Activated naive CD4-positive, alpha-beta T cell treated with anti-CD3 and anti-CD28 coated beads, Interleukin-2, amount 10 ng/mL, durations not matched to agents 7 days and 5 days (primary cell): ENCODE results near the gene ATXN7L2.
"Not testable (repeated sequence)": the region's sequence is repeated elsewhere in the genome, so short reads cannot be mapped to it uniquely, and the experiment has no call there.

Experiments used
- CTCF ChIA-PET: fragments of 350-600 bp; sonication (Branson Sonifier 250); formaldehyde crosslinking; loops from one replicate; lab custom pipeline; 2021; ENCODE audit warnings: antibody characterized with exemption; lab: Charles Lee
- DNase-seq: peaks from one replicate; pipeline ENCODE4 v3.0.0-alpha.2; 2020
- H3K27ac Mint-ChIP-seq: one replicate; pipeline ENCODE4 v1.8.0; 2021; ENCODE audit warnings: mild to moderate bottlenecking, moderate library complexity, mixed read lengths
- H3K27me3 Mint-ChIP-seq: one replicate; pipeline ENCODE4 v1.8.0; 2021; ENCODE audit warnings: mild to moderate bottlenecking, mixed read lengths
- H3K36me3 Mint-ChIP-seq: one replicate; pipeline ENCODE4 v1.8.0; 2021; ENCODE audit warnings: mixed read lengths
- H3K4me1 Mint-ChIP-seq: one replicate; pipeline ENCODE4 v1.8.0; 2021; ENCODE audit warnings: mixed read lengths
- H3K4me3 Mint-ChIP-seq: one replicate; pipeline ENCODE4 v1.8.0; 2021; ENCODE audit warnings: mild to moderate bottlenecking, moderate library complexity, mixed read lengths
- H3K9me3 Mint-ChIP-seq: one replicate; pipeline ENCODE4 v1.8.0; 2021; ENCODE audit warnings: mixed read lengths

Gene ATXN7L2, protein sequence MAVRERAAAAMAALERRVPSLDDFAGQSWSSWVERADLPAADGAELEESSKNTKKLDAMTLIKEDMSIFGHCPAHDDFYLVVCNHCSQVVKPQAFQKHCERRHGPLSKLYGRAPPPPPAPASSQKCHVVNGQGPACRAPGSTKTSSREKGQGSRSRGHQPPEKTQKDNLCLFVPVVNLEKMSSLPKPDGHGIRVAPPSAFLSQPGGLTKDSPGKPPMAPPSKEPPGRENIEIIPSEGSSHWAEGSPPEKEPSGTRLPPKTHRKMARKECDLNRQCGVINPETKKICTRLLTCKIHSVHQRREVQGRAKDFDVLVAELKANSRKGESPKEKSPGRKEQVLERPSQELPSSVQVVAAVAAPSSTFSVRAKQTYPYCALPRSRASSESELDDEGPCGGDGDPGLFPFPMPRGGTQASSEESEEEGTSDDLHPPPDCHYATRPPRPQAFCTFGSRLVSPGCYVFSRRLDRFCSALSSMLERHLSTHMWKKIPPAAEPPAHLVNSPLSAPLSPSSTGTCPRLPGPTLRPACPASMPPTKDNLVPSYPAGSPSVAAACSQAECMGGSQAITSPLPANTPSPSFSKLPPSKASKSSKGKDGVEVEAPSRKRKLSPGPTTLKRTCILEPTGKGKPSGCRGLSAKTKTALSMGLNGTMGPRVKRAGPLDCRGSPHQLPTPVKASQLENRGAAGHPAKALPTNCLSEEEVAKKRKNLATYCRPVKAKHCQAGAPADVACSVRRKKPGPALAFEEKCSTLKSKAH

DNA sequence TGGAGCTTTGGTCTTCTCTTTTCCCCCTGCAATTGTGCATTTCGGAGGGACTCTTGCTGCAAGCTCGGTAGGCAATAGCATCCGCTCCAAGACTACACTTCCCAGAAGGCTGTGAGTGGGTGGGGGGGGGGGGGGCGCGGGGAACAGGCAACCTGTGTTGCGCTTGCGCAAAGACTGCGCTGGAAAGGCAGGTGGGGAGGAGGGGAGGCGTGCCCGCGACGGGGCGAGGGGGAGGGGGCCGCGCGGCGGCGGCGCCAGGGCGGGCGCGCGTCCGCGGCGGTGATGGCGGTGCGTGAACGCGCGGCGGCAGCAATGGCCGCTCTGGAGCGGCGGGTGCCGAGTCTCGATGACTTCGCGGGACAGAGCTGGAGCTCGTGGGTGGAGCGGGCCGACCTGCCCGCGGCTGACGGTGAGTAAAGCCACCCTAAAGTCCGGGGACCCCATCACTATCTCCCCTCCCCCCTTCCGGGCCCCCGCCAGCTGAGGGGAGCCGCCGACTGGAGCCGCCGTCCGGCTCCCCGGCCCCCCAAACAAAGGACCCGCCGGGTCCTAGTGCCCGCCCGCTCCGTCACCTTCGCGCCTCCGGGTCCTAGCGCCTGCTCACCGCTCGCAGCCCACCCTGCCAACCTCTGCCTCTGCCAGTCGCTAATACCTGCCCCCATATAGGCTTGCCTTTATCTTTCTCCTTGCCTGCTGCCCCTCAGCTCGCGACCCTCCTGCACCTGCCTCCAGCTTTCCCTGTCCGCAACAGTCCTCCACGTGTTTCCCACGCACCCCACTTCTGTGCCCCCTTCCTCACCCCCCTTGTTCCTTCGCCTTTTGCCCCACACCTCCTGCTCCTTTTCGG is at the start of gene ATXN7L2:
Gene ATXN7L2 (plus strand): TSS at position 234 of the 847 bp plus-strand sequence. CDS start 49 bp downstream, at position 283.
- H3K27ac Mint-ChIP-seq: peak within 1 kb of the TSS; percentile 82
- peak; percentile 93 for DNase-seq
- peaks cover 38% of the 10 kb centered on the region for H3K4me1 Mint-ChIP-seq
- H3K9me3 Mint-ChIP-seq: no peaks in the 10 kb centered on the region
- peaks cover 40% of the 10 kb centered on the region for H3K27me3 Mint-ChIP-seq
- peak within 1 kb of the TSS; percentile 92 for H3K4me3 Mint-ChIP-seq
- CTCF ChIA-PET: interaction anchor here (0.9 to 37.4 kb wide), 10 partner anchors 9 to 384 kb away, joined by 3 to 1080 read pairs (median 3); partner anchors contain the start of genes CYB561D1, GNAI3 and GPR61
- peaks cover 15% of the 10 kb centered on the region for H3K36me3 Mint-ChIP-seq

DNA sequence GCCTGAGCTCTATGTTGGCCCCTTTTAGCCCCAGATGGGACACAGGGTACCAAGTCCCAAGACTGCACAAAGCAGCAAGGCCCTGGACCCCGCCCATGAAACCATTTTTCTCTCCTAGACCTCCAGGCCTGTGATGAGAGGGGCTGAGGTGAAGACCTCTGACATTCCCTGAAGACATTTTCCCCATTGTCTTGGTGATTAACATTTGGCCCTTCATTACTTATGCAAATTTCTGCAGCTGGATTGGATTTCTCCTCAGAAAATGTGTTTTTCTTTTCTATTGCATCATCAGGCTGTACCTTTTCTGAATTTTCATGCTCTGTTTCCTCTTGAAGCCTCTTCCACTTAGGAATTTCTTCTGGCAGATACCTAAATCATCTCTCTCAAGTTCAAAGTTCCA is 49.2 kb upstream of the ATXN7L2 start:
- H3K9me3 Mint-ChIP-seq: no peaks in the 10 kb centered on the region
- no peaks in the 10 kb centered on the region for H3K36me3 Mint-ChIP-seq
- H3K4me3 Mint-ChIP-seq: no peak overlapping the region
- H3K27ac Mint-ChIP-seq: no peak overlapping the region
- no peaks in the 10 kb centered on the region for H3K4me1 Mint-ChIP-seq
- DNase-seq: no peak
- peaks cover 14% of the 10 kb centered on the region for H3K27me3 Mint-ChIP-seq
- CTCF ChIA-PET: no interaction called here

DNA sequence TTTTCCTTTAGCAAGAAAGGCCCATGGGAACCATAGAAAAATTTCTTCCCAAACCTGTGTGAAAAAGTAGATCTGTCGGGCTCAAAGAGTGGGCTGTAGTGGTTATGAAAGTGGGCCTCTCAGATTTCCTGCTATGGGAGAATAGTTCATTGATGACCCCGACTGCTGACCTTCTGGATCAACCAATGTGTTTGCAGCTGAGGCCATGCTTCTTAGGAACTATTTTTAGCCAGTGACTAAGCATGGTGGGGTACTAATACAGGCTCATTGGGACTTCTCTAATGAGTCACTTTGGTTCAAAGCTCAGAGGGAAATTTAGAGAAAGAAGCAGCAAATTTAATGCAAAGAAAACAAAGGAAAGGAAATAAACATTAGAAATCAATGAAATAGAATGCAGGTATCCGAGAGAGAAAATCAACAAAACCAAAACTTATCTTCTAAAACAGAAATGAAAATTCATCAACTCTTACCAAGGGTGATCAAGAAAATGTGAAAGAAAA is 44.9 kb upstream of the ATXN7L2 start:
- Mint-ChIP-seq H3K4me1 (no peaks in the 10 kb centered on the region), H3K27ac (no peak overlapping the region), H3K27me3 (peaks cover 13% of the 10 kb centered on the region), H3K9me3 (no peaks in the 10 kb centered on the region), H3K4me3 (no peak overlapping the region), H3K36me3 (no peaks in the 10 kb centered on the region)
- DNase-seq: no peak
- CTCF ChIA-PET: no interaction called here

DNA sequence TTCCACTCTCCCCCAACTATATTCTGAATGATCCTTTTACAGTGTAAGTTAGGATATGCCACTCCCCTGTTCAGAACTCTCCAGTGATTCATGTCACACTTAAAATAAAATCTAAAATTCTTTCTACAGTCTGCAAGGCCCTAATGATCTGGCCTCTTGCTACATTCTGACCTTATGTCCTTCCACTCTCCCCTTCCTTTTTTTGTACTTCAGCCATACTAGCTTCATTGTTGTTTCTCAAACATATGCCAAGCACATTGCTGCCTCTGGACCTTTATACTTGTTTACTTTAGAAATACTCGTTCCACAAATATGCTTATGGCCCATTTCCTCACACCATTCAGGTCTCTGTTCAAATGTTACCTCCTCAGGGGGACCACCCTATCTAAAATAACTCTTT is 42.6 kb upstream of the ATXN7L2 start:
- Mint-ChIP-seq H3K27ac (no peak overlapping the region), H3K4me1 (no peaks in the 10 kb centered on the region)
- CTCF ChIA-PET: no interaction called here

DNA sequence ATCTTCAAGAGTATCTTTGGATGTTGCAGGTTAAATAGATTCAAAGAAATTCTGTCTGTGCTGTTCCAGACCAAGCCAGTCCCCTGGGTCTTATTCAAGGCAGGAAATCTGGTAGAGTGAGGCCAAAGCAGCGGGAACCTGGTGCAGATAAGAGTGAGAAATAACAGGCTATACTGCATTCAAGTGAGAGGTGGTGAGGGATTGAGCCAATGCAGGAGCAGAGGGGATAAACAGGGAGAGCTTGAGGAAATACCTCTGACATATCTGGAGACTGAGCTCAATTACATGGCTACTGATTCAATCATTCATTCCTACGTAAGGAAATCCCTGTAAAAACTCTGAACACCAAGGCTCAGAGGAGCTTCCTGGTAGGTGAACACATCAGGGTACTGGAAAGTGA is 40.2 kb upstream of the ATXN7L2 start:
- H3K9me3 Mint-ChIP-seq: no peaks in the 10 kb centered on the region
- H3K27me3 Mint-ChIP-seq: peaks cover 26% of the 10 kb centered on the region
- CTCF ChIA-PET: no interaction called here
- H3K4me1 Mint-ChIP-seq: no peaks in the 10 kb centered on the region
- H3K36me3 Mint-ChIP-seq: no peaks in the 10 kb centered on the region
- H3K27ac Mint-ChIP-seq: no peak overlapping the region
- no peak overlapping the region for H3K4me3 Mint-ChIP-seq
- no peak for DNase-seq

More for the DNA sequence above, 42.6 kb upstream of the ATXN7L2 start:
- DNase-seq: no peak
- Mint-ChIP-seq H3K9me3 (no peaks in the 10 kb centered on the region), H3K4me3 (no peak overlapping the region), H3K27me3 (peaks cover 11% of the 10 kb centered on the region), H3K36me3 (no peaks in the 10 kb centered on the region)

DNA sequence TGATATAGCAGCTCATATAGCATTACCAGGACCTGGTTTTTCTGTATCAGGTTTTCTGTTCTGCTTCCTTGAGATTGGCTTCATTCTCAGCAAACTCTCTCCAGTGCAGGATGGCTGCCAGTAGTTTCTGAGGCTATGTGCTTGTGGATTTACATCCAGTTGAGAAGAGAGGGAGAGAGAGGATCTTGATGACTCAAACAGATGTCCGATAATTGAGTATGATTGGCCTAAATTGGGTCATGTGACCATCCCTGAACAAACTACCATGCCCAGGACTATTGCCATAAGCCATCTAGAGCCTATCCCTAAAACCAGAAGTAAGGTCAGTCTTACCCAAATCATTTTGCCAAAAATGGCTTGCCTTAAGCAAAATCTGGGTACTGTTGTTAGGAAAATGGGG is 39.4 kb upstream of the ATXN7L2 start:
- no peak for DNase-seq
- peaks cover 28% of the 10 kb centered on the region for H3K27me3 Mint-ChIP-seq

DNA sequence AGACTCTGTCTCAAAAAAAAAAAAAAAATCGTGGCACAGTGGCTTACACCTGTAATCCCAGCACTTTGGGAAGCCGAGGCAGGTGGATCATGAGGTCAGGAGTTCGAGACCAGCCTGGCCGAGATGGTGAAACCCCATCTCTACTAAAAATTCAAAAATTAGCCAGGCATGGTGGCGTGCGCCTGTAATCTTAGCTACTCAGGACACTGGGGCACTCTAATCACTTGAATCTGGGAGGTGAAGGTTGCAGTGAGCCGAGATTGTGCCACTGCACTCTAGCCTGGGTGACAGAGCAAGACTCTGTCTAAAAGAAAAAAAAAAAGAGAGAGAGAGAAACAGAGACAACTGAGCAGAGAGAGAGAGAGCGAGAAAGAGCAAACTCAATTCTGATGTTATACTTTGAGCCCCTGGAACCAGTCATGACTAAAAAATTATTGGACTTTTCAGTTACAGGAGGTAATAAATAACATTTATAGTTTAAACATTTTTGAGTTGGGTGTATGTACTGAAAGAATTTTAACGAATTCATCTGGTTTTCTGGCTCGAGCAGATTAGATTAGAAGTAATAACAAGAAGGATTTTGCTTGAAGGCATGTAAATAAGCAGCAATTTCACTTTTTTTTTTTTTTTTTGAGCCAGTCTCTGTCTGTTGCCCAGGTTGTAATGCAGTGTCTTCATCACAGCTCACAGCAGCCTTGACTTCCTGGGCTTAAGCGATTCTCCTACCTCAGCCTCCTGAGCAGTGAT is 37.6 kb upstream of the ATXN7L2 start:
- CTCF ChIA-PET, H3K4me3 Mint-ChIP-seq, H3K36me3 Mint-ChIP-seq: not testable (repeated sequence)

More for the DNA sequence above, 39.4 kb upstream of the ATXN7L2 start:
- CTCF ChIA-PET: no interaction called here
- H3K4me1 Mint-ChIP-seq: no peaks in the 10 kb centered on the region
- H3K4me3 Mint-ChIP-seq: no peak overlapping the region
- no peaks in the 10 kb centered on the region for H3K36me3 Mint-ChIP-seq
- H3K9me3 Mint-ChIP-seq: no peaks in the 10 kb centered on the region
- no peak overlapping the region for H3K27ac Mint-ChIP-seq

DNA sequence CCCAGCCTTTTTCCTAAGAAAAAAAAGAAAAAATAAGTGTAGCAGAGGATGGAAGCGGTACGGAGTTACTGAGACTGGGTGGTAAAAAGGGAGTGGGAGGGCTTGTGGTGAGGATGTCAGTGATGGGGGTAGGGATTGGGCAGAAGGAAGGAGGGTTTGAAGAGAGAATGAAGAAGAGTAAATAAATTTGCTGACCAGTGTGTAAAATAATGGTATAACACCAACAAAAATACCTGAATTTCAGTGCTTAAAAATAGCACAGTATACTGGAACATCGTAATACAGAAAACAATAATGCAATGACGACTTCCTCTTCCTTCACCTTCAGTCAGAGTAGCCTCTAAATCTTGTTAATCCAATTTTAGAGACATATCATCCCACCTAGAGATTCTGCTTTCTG is 36.2 kb upstream of the ATXN7L2 start:
- H3K4me1 Mint-ChIP-seq: no peaks in the 10 kb centered on the region
- CTCF ChIA-PET: interaction anchor here (0.9 to 1.0 kb wide), 2 partner anchors 33 to 41 kb away, joined by 3 read pairs; no protein-coding TSS in a partner anchor
- peak overlapping the region; percentile 16 for H3K27ac Mint-ChIP-seq
- no peaks in the 10 kb centered on the region for H3K36me3 Mint-ChIP-seq
- H3K9me3 Mint-ChIP-seq: no peaks in the 10 kb centered on the region
- no peak for DNase-seq
- H3K4me3 Mint-ChIP-seq: no peak overlapping the region
- H3K27me3 Mint-ChIP-seq: peaks cover 43% of the 10 kb centered on the region

More for the DNA sequence above, 37.6 kb upstream of the ATXN7L2 start:
- H3K27me3 Mint-ChIP-seq: peaks cover 38% of the 10 kb centered on the region
- not testable (repeated sequence) for H3K4me1 Mint-ChIP-seq, DNase-seq, H3K27ac Mint-ChIP-seq, H3K9me3 Mint-ChIP-seq

DNA sequence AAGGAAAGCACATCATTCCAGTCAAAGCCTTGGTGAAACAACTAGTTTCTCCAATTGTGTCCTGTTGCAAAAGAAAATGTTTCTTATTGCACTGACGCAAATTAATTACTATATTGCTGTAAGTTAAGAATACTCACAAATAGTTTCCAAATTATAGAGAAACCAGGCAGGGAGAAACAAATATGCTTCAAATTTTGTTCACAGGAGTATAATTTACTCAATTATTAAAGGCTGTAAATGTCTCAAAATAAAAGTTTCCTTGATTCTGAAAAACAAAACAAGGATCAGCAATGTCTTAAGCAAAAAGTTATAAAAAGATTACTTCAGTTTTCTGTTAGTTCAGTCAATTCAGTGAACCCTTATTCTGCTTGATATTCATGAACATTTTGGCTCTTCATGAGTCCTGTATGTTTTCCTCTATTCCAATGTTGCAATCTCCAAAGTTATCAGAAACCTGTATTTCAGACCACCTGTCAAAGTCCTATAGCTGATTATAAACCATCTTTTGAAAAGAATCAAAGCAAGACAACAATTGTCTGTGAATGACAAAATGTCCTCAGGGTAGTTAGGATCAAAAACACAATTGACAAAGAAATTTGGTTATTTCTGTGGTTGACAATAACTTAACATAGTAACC is 29.1 kb upstream of the ATXN7L2 start:
- no peak overlapping the region for H3K27ac Mint-ChIP-seq
- H3K27me3 Mint-ChIP-seq: peaks cover 42% of the 10 kb centered on the region
- CTCF ChIA-PET: no interaction called here
- no peak for DNase-seq
- no peak overlapping the region for H3K4me3 Mint-ChIP-seq
- no peaks in the 10 kb centered on the region for H3K4me1 Mint-ChIP-seq
- peaks cover 2% of the 10 kb centered on the region for H3K36me3 Mint-ChIP-seq
- H3K9me3 Mint-ChIP-seq: peaks cover 19% of the 10 kb centered on the region

DNA sequence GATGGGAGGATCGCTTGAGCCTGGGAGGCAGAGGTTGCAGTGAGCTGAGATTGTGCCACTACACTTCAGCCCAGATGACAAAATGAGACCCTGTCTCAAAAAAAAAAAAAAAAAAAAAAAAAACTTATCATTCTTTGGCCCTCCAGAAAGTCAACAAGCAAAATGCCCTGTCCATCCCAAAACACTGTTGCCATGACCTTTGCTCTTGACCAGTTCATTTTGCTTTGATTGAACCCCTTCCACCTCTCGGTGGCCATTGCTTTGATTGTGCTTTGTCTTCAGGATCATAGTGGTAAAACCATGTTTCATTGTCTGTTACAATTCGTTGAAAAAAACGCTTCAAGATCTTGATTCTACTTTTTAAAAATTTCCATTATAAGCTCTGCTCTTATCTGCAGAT is 25.9 kb upstream of the ATXN7L2 start:
- Mint-ChIP-seq H3K9me3 (peaks cover 19% of the 10 kb centered on the region), H3K36me3 (peaks cover 2% of the 10 kb centered on the region), H3K4me1 (no peaks in the 10 kb centered on the region), H3K4me3 (no peak overlapping the region), H3K27ac (no peak overlapping the region), H3K27me3 (peaks cover 54% of the 10 kb centered on the region)
- no peak for DNase-seq
- CTCF ChIA-PET: interaction anchor here (1.2 kb wide), 1 partner anchor 75 kb away, joined by 3 read pairs; no protein-coding TSS in a partner anchor

DNA sequence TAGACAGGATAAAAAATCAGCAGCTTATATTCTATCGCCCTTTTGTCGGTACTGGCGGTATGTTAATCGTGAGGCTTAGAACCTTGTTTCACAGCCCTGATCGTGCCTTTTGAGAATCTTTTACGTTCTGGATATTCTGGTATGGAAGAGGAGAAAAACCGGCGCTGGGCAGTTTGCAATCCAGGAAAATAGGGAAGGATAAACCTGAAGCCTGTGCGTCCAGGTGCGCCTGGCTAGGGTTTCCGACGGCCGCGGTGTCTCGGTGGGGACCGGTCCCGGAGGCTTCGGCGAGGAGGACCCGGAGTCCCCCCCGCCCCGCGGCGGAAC is 17.6 kb upstream of the ATXN7L2 start:
- Mint-ChIP-seq H3K4me3 (peak overlapping the region; percentile 58), H3K9me3 (no peaks in the 10 kb centered on the region), H3K27me3 (peaks cover 96% of the 10 kb centered on the region), H3K4me1 (peaks cover 11% of the 10 kb centered on the region), H3K36me3 (no peaks in the 10 kb centered on the region), H3K27ac (no peak overlapping the region)
- DNase-seq: no peak
- CTCF ChIA-PET: no interaction called here

DNA sequence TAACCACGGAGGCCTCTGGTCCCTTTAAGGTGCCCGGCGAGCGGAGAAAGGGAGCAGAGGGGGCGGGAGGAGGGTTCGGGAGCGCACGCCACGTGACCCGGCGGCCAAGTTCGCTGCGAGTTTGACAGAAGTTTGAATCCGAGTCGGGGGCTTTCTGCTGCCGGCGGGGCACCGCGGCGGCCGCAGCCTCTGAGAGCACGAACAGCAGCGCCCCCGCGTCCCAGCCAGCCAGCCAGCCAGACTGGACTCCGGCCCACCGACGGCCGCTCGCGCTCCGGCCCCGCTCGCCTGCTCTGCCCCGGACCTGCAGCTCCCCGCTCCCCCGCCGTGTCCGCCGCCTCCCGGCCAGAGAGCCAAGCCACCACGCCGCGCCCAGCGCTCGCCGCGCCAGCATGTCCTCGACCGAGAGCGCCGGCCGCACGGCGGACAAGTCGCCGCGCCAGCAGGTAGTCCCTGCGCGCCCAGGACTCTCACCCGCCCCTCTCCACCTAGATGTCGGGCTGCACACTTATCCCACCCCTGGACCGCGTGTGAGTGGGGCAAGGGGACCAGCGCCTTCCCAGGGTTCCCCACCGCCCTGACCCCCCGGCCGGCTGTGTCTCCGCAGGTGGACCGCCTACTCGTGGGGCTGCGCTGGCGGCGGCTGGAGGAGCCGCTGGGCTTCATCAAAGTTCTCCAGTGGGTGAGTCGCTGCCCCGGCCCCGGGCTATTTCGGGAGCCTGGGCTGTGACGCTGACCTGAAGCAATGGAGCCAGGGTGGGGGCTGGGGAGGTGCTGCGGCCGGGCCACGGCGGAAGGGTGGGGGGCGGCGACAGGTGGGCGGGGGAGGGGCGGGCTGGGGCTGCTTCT is 17.0 kb upstream of the ATXN7L2 start, which contains the start of gene SYPL2:
Gene SYPL2 (plus strand): TSS at position 95 of the 849 bp plus-strand sequence. CDS start 298 bp downstream, at position 393.
- Mint-ChIP-seq H3K27ac (no peak within 1 kb of the TSS), H3K4me3 (peak within 1 kb of the TSS; percentile 58), H3K4me1 (peaks cover 11% of the 10 kb centered on the region), H3K27me3 (peaks cover 95% of the 10 kb centered on the region), H3K9me3 (no peaks in the 10 kb centered on the region), H3K36me3 (no peaks in the 10 kb centered on the region)
- peak; percentile 43 for DNase-seq
- CTCF ChIA-PET: no interaction called here
